Measurements from ENCODE around the gene GRIN3B. TPM values are rescaled to one million over a fixed set of nuclear protein-coding genes. Genes with fewer than 3 reads are reported as not detected.

GRIN3B gene
- total and polyA plus RNA-seq, 2 donors from 2014 or later, result 0.15 to 0.44 TPM

DNA sequence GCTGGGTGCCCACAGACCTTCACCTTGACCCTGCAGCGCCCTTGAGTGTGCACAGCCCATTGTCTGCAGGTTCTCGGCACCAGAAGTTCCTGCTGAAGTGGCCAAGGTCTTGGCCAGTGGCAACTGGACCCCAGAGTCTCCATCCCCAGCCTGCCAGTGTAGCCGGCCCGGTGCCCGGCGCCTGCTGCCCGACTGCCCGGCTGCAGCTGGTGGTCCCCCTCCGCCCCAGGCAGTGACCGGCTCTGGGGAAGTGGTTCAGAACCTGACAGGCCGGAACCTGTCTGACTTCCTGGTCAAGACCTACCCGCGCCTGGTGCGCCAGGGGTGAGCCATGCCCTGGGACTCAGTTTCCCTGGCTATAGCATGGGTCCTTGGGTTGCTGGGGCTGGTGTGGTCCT lies 54.8 kb downstream of the GRIN3B start:
- peaks cover 0 to 8% (median 0%) of the 10 kb centered on the region in 3 donors for H3K36me3 ChIP-seq (ENCODE audit: control insufficient read depth in 2 of 3, insufficient read depth in 3 of 3, low read length in 3 of 3)
- H3K4me1 ChIP-seq (ENCODE audit: control insufficient read depth in 2 of 3, insufficient read depth in 2 of 3, low read depth in 1 of 3, low read length in 3 of 3), result no peaks in the 10 kb centered on the region
- FAIRE-seq, result no peak
- intact Hi-C loops (cut with DNase I), result no loop called here
- H3K27me3 ChIP-seq (ENCODE audit: control insufficient read depth, insufficient read depth, low read length), result no peaks in the 10 kb centered on the region
- H3K9ac ChIP-seq (ENCODE audit: low read length in 3 of 3), result no peak overlapping the region
- TF ChIP-seq CTCF (IDR thresholded peaks at IDR 0.05; ENCODE audit: borderline replicate concordance, extremely low read depth, insufficient read depth), result no peak
- DNase-seq, result no peak
- no peak overlapping the region for H3K4me3 ChIP-seq (ENCODE audit: low read length in 3 of 3)
- H3K9me3 ChIP-seq (ENCODE audit: control insufficient read depth in 2 of 3, insufficient read depth in 1 of 3, low read length in 3 of 3), result peaks cover 0 to 29% (median 7%) of the 10 kb centered on the region in 3 donors
- H3K27ac ChIP-seq (ENCODE audit: low read depth in 2 of 2, low read length in 2 of 2), result no peak overlapping the region

DNA sequence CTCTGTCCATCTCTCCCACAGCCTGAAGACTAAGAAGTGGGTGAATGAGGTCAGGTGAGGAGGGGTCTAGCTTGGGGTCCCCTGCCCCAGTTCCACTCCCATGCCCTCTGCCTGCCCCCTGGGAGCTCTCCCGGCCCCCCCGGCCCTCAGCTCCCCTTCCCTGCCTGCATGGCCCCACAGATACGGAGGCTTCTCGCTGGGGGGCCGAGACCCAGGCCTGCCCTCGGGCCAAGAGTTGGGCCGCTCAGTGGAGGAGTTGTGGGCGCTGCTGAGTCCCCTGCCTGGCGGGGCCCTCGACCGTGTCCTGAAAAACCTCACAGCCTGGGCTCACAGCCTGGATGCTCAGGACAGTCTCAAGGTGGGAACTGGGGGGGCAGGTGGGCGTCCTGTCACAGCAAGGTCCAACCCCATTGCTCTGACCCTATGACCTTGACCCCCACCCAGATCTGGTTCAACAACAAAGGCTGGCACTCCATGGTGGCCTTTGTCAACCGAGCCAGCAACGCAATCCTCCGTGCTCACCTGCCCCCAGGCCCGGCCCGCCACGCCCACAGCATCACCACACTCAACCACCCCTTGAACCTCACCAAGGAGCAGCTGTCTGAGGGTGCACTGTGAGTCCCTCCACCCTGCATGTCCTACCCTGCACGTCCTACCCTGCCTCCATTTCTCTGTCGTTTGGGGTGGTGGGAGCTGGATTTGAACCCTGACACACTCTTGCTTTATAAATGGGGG lies 55.8 kb downstream of the GRIN3B start:
- FAIRE-seq, result no peak
- H3K27me3 ChIP-seq (ENCODE audit: control insufficient read depth, insufficient read depth, low read length), result no peaks in the 10 kb centered on the region
- no peak overlapping the region for H3K4me3 ChIP-seq (ENCODE audit: low read length in 3 of 3)
- H3K36me3 ChIP-seq (ENCODE audit: control insufficient read depth in 2 of 3, insufficient read depth in 3 of 3, low read length in 3 of 3), result peaks cover 0 to 8% (median 0%) of the 10 kb centered on the region in 3 donors
- no peak overlapping the region for H3K27ac ChIP-seq (ENCODE audit: low read depth in 2 of 2, low read length in 2 of 2)
- no peak overlapping the region for H3K9ac ChIP-seq (ENCODE audit: low read length in 3 of 3)
- intact Hi-C loops (cut with DNase I), result no loop called here
- peaks cover 0 to 29% (median 7%) of the 10 kb centered on the region in 3 donors for H3K9me3 ChIP-seq (ENCODE audit: control insufficient read depth in 2 of 3, insufficient read depth in 1 of 3, low read length in 3 of 3)
- TF ChIP-seq CTCF (IDR thresholded peaks at IDR 0.05; ENCODE audit: borderline replicate concordance, extremely low read depth, insufficient read depth), result no peak
- H3K4me1 ChIP-seq (ENCODE audit: control insufficient read depth in 2 of 3, insufficient read depth in 2 of 3, low read depth in 1 of 3, low read length in 3 of 3), result no peaks in the 10 kb centered on the region
- no peak for DNase-seq

DNA sequence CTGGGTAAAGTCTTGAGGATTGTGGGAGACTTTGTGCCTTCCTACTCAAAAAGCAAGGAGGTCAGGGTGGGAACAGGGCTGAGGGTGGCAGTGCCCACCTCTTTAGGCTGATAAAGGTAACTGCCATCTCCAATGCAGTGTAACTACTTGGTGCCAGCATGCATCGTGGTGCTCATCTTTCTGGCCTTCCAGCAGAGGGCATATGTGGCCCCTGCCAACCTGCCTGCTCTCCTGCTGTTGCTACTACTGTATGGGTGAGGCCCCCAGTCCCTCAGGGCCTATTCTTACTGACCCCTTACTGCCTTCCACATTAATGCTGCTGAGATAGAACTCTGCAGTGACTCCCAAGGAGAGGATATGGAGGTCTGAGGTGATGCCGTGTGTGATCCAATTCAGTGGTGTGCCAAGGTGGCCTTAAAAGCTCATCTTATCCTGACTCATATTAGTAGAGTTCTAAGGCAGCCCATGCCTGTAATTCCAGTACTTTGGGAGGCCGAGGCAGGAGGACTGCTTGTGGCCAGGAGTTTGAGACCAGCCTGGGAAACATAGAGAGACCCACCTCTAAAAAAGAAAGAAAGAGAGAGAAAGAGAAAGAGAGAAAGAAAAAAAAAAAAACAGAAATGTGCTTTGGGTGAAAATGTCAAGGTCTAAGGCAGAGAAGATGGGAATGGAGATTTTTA lies 57.1 kb downstream of the GRIN3B start:
- DNase-seq (no peak), FAIRE-seq (no peak)
- H3K36me3 ChIP-seq (ENCODE audit: control insufficient read depth in 2 of 3, insufficient read depth in 3 of 3, low read length in 3 of 3), result peaks cover 0 to 8% (median 0%) of the 10 kb centered on the region in 3 donors
- H3K27me3 ChIP-seq (ENCODE audit: control insufficient read depth, insufficient read depth, low read length), result no peaks in the 10 kb centered on the region
- no peaks in the 10 kb centered on the region for H3K4me1 ChIP-seq (ENCODE audit: control insufficient read depth in 2 of 3, insufficient read depth in 2 of 3, low read depth in 1 of 3, low read length in 3 of 3)
- H3K27ac ChIP-seq (ENCODE audit: low read depth in 2 of 2, low read length in 2 of 2), result no peak overlapping the region
- TF ChIP-seq CTCF (IDR thresholded peaks at IDR 0.05; ENCODE audit: borderline replicate concordance, extremely low read depth, insufficient read depth), result no peak
- intact Hi-C loops (cut with DNase I), result no loop called here
- no peak overlapping the region for H3K4me3 ChIP-seq (ENCODE audit: low read length in 3 of 3)
- peaks cover 0 to 29% (median 7%) of the 10 kb centered on the region in 3 donors for H3K9me3 ChIP-seq (ENCODE audit: control insufficient read depth in 2 of 3, insufficient read depth in 1 of 3, low read length in 3 of 3)
- H3K9ac ChIP-seq (ENCODE audit: low read length in 3 of 3), result no peak overlapping the region
